WI38 (cell line): ENCODE results near the gene C19orf25.
"Not testable (repeated sequence)": the region's sequence is repeated elsewhere in the genome, so short reads cannot be mapped to it uniquely, and the experiment has no call there.

Source experiments
- H3K4me3 ChIP-seq: 2 replicates; pipeline ENCODE4 v1.5.1; 2011; ENCODE audit warnings: low read depth, mild to moderate bottlenecking, control low read depth, low read length
- CTCF ChIP-seq: IDR thresholded peaks from 2 replicates; pipeline ENCODE4 v1.5.1; 2012; ENCODE audit warnings: low read depth, mild to moderate bottlenecking, control low read depth, low read length

The C19orf25 gene

GRCh38 chr19:1524287-1524971, 45.4 kb upstream of the C19orf25 start:
- H3K4me3 ChIP-seq = no peak overlapping the region
- no peak for TF ChIP-seq CTCF

GRCh38 chr19:1523412-1524286, 44.6 kb upstream of the C19orf25 start, which contains the start of gene PLK5:
TSS of gene PLK5 (plus strand) at chr19:1524077. CDS start at chr19:1526997, 2,920 bp downstream.
- no peak for TF ChIP-seq CTCF
- H3K4me3 ChIP-seq = no peak within 1 kb of the TSS

- no peak for TF ChIP-seq CTCF
- H3K4me3 ChIP-seq = no peak overlapping the region
Observed at GRCh38 chr19:1522838-1523237, 43.8 kb upstream of the C19orf25 start.

- no peak for TF ChIP-seq CTCF
Observed at GRCh38 chr19:1522061-1522460, 43.0 kb upstream of the C19orf25 start.

GRCh38 chr19:1521636-1522035, 42.6 kb upstream of the C19orf25 start:
- H3K4me3 ChIP-seq = no peak overlapping the region
- no peak for TF ChIP-seq CTCF

More at GRCh38 chr19:1522061-1522460, 43.0 kb upstream of the C19orf25 start:
- no peak overlapping the region for H3K4me3 ChIP-seq

- no peak for TF ChIP-seq CTCF
- no peak overlapping the region for H3K4me3 ChIP-seq
Observed at GRCh38 chr19:1520203-1520780, 41.3 kb upstream of the C19orf25 start.

- H3K4me3 ChIP-seq = not testable (repeated sequence)
Observed at GRCh38 chr19:1519802-1520201, 40.8 kb upstream of the C19orf25 start.
